CD8-positive, alpha-beta memory T cell (primary cell): ENCODE measurements around the gene LILRA6. TPM values are rescaled to one million over a fixed set of nuclear protein-coding genes. Genes with fewer than 3 reads are reported as not detected.
"Not testable (repeated sequence)": the region's sequence is repeated elsewhere in the genome, so short reads cannot be mapped to it uniquely, and the experiment has no call there.

Experiments used
- CTCF ChIA-PET: fragments of 350-600 bp; sonication (Branson Sonifier 250); formaldehyde crosslinking; loops from one replicate; lab custom pipeline; 2021; ENCODE audit warnings: antibody characterized with exemption; lab: Charles Lee
- POLR2A ChIA-PET: fragments of 350-600 bp; sonication (Branson Sonifier 250); formaldehyde crosslinking; loops from one replicate; lab custom pipeline; 2021; ENCODE audit warnings: antibody characterized with exemption; lab: Charles Lee
- DNase-seq, 5 donors: peaks; one replicate each; pipeline versions ENCODE4 v3.0.0 to v3.0.0-alpha.2; 2020 to 2022; ENCODE audit warnings: mixed read lengths in 1 of 5
- H3K27ac ChIP-seq: one replicate; pipeline ENCODE4 v1.7.0; 2013; ENCODE audit warnings: low read depth, mild to moderate bottlenecking, low read length, moderate library complexity
- H3K27me3 ChIP-seq: 2 replicates; pipeline ENCODE4 v1.7.0; 2013; ENCODE audit warnings: low read length, mild to moderate bottlenecking; ENCODE audit not compliant: insufficient read depth, poor library complexity, severe bottlenecking
- H3K36me3 ChIP-seq: 2 replicates; pipeline ENCODE4 v1.7.0; 2013; ENCODE audit warnings: mild to moderate bottlenecking, low read length, moderate library complexity; ENCODE audit not compliant: insufficient read depth
- H3K4me1 ChIP-seq: 2 replicates; pipeline ENCODE4 v1.7.0; 2013; ENCODE audit warnings: mild to moderate bottlenecking, low read length, moderate library complexity; ENCODE audit not compliant: insufficient read depth
- H3K4me3 ChIP-seq: 2 replicates; pipeline ENCODE4 v1.7.0; 2013; ENCODE audit warnings: mild to moderate bottlenecking, low read length
- H3K9me3 ChIP-seq: 2 replicates; pipeline ENCODE4 v1.7.0; 2013; ENCODE audit warnings: mild to moderate bottlenecking, low read length
- H3K27ac Mint-ChIP-seq, 8 donors: one replicate each; pipeline ENCODE4 v1.8.0; 2020 to 2021; ENCODE audit warnings: mixed read lengths in 8 of 8, mild to moderate bottlenecking in 6 of 8, inconsistent platforms in 3 of 8, moderate library complexity in 3 of 8
- H3K27me3 Mint-ChIP-seq, 2 donors: one replicate each; pipeline ENCODE4 v1.8.0; 2020 to 2021; ENCODE audit warnings: mixed read lengths in 2 of 2, mild to moderate bottlenecking in 1 of 2, moderate library complexity in 1 of 2
- H3K36me3 Mint-ChIP-seq, 3 donors: one replicate each; pipeline ENCODE4 v1.8.0; 2020 to 2021; ENCODE audit warnings: mixed read lengths in 3 of 3, inconsistent platforms in 1 of 3, mild to moderate bottlenecking in 1 of 3
- H3K4me1 Mint-ChIP-seq, 3 donors: one replicate each; pipeline ENCODE4 v1.8.0; 2020 to 2021; ENCODE audit warnings: mixed read lengths in 3 of 3, inconsistent platforms in 1 of 3, mild to moderate bottlenecking in 1 of 3
- H3K4me3 Mint-ChIP-seq, 7 donors: one replicate each; pipeline ENCODE4 v1.8.0; 2020 to 2021; ENCODE audit warnings: mixed read lengths in 7 of 7, mild to moderate bottlenecking in 6 of 7, moderate library complexity in 4 of 7, inconsistent platforms in 2 of 7
- H3K9me3 Mint-ChIP-seq, 5 donors: one replicate each; pipeline ENCODE4 v1.8.0; 2020 to 2022; ENCODE audit warnings: mixed read lengths in 5 of 5, mild to moderate bottlenecking in 3 of 5, moderate library complexity in 2 of 5, inconsistent platforms in 1 of 5
- polyA plus RNA-seq: library from polyadenylated mRNA; unstranded; fragments of 300-500 nt; fragmentation: Illumina TruSeq; gene quantifications from one replicate; pipeline ENCODE4 v1.2.3, GENCODE V29; 2021
- total RNA-seq, 2 experiments: library from RNA; stranded (reverse); gene quantifications; one replicate each; pipeline ENCODE4 v1.2.3, GENCODE V29; 2021

LILRA6 gene
- total and polyA plus RNA-seq, 3 experiments from 2014 or later = 0.37 to 0.45 (median 0.42) TPM

DNA sequence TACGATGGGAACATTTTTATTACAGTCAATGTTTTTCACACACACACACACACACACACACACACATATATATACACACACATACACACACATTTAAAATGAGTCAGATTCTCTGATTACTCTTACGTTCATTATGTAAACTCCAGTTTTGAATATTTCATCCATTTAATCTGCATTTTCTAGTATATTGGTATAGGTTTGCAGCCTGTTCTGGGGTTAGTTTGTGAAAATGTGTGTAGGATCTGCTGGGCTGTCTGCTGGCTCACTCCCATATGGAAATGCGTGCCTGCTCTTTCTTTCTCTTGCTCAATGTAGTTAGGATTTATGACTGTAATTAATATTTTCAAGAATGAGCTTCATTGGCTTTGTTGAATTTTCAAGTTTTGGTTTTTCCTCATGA, 31.2 kb upstream of the LILRA6 start:
- H3K4me3 Mint-ChIP-seq = no peak overlapping the region
- no peaks in the 10 kb centered on the region for H3K9me3 Mint-ChIP-seq
- no peak overlapping the region for H3K4me3 ChIP-seq
- H3K27ac ChIP-seq = no peak overlapping the region
- H3K9me3 ChIP-seq = no peaks in the 10 kb centered on the region
- no peaks in the 10 kb centered on the region for H3K36me3 ChIP-seq
- H3K4me1 Mint-ChIP-seq = no peaks in the 10 kb centered on the region
- no peaks in the 10 kb centered on the region for H3K36me3 Mint-ChIP-seq
- no peak for DNase-seq
- H3K27me3 ChIP-seq = no peaks in the 10 kb centered on the region
- peaks cover 17 to 40% of the 10 kb centered on the region in 2 donors for H3K27me3 Mint-ChIP-seq
- ChIA-PET CTCF (no interaction called here), POLR2A (no interaction called here)
- H3K4me1 ChIP-seq = no peaks in the 10 kb centered on the region
- no peak overlapping the region for H3K27ac Mint-ChIP-seq

DNA sequence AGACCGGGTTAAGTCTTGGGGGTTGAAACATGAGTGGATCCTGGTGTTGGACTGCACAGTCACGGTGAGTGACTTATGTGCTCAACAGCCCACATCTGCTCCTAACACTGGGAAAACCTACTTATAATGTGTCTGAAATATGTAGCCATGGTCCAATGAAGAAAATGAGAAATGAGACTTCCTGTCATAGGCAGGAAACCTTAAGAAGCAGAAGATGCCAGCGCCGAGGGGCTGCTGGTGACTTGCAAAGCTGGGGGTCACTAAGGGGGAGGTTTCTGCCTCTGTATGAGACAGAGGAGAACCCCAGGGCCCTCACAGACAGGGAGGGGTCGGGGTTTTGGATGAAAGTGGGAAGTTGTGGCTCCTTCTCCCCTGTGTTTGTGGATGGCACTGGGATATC, 29.6 kb upstream of the LILRA6 start:
- CTCF ChIA-PET = not testable (repeated sequence)
- peaks cover 22 to 46% of the 10 kb centered on the region in 2 donors for H3K27me3 Mint-ChIP-seq

DNA sequence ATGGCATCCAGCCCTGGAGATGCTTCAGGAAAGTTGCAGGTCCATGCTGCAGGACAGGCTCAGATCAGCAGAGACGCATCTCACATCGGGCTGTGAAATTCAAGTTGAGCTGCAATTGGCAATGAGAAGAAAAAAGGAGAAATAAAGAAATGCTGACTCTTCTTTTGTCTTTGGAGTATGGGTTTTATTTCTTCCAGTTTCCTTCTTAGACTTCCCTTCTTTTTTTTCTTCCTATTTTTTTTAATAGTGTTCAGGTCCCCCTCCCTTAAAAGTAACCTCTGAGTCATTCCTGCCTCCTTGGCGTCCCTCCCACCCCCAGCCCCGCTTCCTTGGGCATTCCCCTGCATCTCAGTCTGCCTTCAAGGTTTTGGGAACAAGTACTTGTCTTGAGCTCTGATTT, 29.0 kb upstream of the LILRA6 start:
- H3K9me3 ChIP-seq, H3K36me3 Mint-ChIP-seq, H3K36me3 ChIP-seq, H3K4me1 ChIP-seq, H3K4me3 ChIP-seq, H3K9me3 Mint-ChIP-seq, DNase-seq, H3K27me3 ChIP-seq, CTCF ChIA-PET, H3K27ac Mint-ChIP-seq, H3K27ac ChIP-seq, POLR2A ChIA-PET, H3K4me3 Mint-ChIP-seq, H3K4me1 Mint-ChIP-seq: not testable (repeated sequence)
- peaks cover 21 to 45% of the 10 kb centered on the region in 2 donors for H3K27me3 Mint-ChIP-seq

More for the DNA sequence above, 29.6 kb upstream of the LILRA6 start:
- DNase-seq, POLR2A ChIA-PET, H3K9me3 Mint-ChIP-seq, H3K4me1 Mint-ChIP-seq, H3K36me3 ChIP-seq, H3K4me3 Mint-ChIP-seq, H3K9me3 ChIP-seq, H3K36me3 Mint-ChIP-seq, H3K27ac Mint-ChIP-seq, H3K27me3 ChIP-seq, H3K27ac ChIP-seq, H3K4me1 ChIP-seq, H3K4me3 ChIP-seq: not testable (repeated sequence)

DNA sequence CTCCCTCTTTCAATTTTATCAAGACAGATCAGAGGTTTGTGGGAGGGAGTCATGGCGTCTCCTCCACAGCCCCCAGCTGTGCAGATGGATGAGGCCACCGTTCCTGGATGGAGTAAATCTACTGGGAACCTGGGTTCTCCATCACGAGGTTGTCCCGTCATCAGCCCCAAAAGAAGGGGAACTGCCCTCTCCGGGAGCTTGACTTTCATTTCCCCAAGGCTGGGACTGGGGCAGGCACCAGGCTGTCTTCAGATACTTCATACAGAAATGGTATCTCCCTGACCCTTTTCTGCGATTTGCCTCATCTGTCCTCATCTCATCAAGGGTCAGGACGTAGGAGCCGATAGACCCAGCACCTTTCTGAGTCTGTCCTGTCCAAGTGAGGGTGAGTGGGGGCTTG, 28.5 kb upstream of the LILRA6 start:
- Mint-ChIP-seq H3K4me1 (no peaks in the 10 kb centered on the region), H3K27ac (no peak overlapping the region), H3K36me3 (no peaks in the 10 kb centered on the region), H3K9me3 (no peaks in the 10 kb centered on the region), H3K4me3 (no peak overlapping the region), H3K27me3 (peaks cover 17 to 41% of the 10 kb centered on the region in 2 donors)
- POLR2A ChIA-PET = no interaction called here
- Histone ChIP-seq H3K4me1 (no peaks in the 10 kb centered on the region), H3K27me3 (no peaks in the 10 kb centered on the region), H3K9me3 (no peaks in the 10 kb centered on the region), H3K27ac (no peak overlapping the region), H3K4me3 (no peak overlapping the region), H3K36me3 (no peaks in the 10 kb centered on the region)
- DNase-seq = no peak
- CTCF ChIA-PET = no interaction called here

DNA sequence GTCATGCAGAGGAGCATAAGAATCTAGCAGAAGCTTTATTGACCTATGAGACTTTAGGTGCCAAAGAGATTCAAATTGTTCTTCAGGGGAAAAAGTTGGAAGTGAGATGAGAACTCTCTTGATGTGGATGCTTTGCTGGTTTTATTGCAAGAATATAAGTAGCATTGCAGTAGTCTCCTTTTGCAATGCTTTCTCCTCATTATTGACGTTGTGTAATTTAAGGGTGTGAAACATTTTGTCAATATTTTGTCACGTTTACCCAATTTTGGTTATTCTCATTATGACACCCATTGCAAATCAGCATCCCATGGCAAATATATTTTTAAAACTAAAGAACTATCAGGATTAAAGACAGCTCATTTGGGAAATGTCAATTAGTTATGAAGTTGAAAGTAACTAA, 26.3 kb upstream of the LILRA6 start:
- H3K4me3 Mint-ChIP-seq = no peak overlapping the region

DNA sequence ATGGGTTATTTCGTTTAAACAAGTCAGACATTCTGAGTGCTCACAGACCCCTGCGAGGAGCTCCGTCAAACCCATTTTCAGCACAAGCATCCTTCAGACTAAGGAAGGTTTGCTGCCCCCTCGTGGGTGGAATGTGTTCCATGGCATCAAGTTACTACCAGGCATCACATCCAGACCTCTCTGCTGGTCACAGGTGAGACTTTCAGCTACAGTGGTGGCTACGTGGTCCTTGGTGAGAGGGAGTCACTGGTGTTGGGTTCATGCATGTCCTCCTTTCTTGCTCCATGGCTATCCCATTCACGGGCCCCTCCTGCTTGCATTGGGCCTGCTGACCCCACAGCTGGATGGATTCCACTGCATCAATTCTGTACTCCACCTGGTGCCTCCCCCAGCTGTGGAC, 23.5 kb upstream of the LILRA6 start:
- ChIA-PET POLR2A (no interaction called here), CTCF (interaction anchor here (0.9 to 2.1 kb wide), 7 partner anchors 9 to 170 kb away, joined by 3 to 9 read pairs (median 3); partner anchors contain the start of gene LILRB5)
- H3K27me3 ChIP-seq = no peaks in the 10 kb centered on the region
- H3K27ac ChIP-seq = no peak overlapping the region
- Mint-ChIP-seq H3K36me3 (no peaks in the 10 kb centered on the region), H3K27ac (no peak overlapping the region), H3K27me3 (peaks cover 10 to 35% of the 10 kb centered on the region in 2 donors), H3K4me3 (no peak overlapping the region), H3K9me3 (no peaks in the 10 kb centered on the region), H3K4me1 (peaks cover 0 to 2% (median 0%) of the 10 kb centered on the region in 3 donors)
- DNase-seq = peak; percentile 25 to 73 (median 42)
- no peaks in the 10 kb centered on the region for H3K9me3 ChIP-seq
- no peaks in the 10 kb centered on the region for H3K4me1 ChIP-seq
- no peaks in the 10 kb centered on the region for H3K36me3 ChIP-seq
- H3K4me3 ChIP-seq = no peak overlapping the region

More for the DNA sequence above, 26.3 kb upstream of the LILRA6 start:
- Histone ChIP-seq H3K27ac (no peak overlapping the region), H3K36me3 (no peaks in the 10 kb centered on the region), H3K9me3 (no peaks in the 10 kb centered on the region), H3K4me3 (no peak overlapping the region), H3K27me3 (no peaks in the 10 kb centered on the region), H3K4me1 (no peaks in the 10 kb centered on the region)
- CTCF ChIA-PET = no interaction called here
- H3K9me3 Mint-ChIP-seq = no peaks in the 10 kb centered on the region
- no peak for DNase-seq
- peaks cover 18 to 43% of the 10 kb centered on the region in 2 donors for H3K27me3 Mint-ChIP-seq
- POLR2A ChIA-PET = no interaction called here
- no peaks in the 10 kb centered on the region for H3K36me3 Mint-ChIP-seq
- peaks cover 0 to 2% (median 0%) of the 10 kb centered on the region in 3 donors for H3K4me1 Mint-ChIP-seq
- no peak overlapping the region for H3K27ac Mint-ChIP-seq

DNA sequence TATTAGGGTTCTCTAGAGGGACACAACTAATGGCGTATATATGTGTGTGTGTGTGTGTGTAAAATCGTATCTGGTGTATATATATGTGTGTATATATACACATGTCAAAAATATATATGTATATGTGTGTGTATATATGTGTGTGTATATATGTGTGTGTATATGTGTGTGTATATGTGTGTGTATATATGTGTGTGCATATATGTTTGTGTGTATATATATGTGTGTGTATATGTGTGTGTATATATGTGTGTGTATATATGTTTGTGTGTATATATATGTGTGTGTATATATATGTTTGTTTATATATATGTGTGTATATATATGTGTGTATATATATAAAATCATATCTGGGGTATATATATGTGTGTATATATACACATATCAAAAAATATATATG, 19.9 kb upstream of the LILRA6 start:
- H3K4me1 Mint-ChIP-seq = peaks cover 0 to 2% (median 0%) of the 10 kb centered on the region in 3 donors
- peaks cover 5 to 21% of the 10 kb centered on the region in 2 donors for H3K27me3 Mint-ChIP-seq
- H3K36me3 Mint-ChIP-seq = no peaks in the 10 kb centered on the region
- no peak overlapping the region for H3K4me3 Mint-ChIP-seq
- no peaks in the 10 kb centered on the region for H3K9me3 ChIP-seq
- no peaks in the 10 kb centered on the region for H3K36me3 ChIP-seq
- H3K9me3 Mint-ChIP-seq = no peaks in the 10 kb centered on the region
- DNase-seq = no peak
- H3K4me1 ChIP-seq = no peaks in the 10 kb centered on the region
- no peaks in the 10 kb centered on the region for H3K27me3 ChIP-seq
- ChIA-PET CTCF (no interaction called here), POLR2A (no interaction called here)
- H3K27ac ChIP-seq = no peak overlapping the region
- H3K27ac Mint-ChIP-seq = no peak overlapping the region
- no peak overlapping the region for H3K4me3 ChIP-seq

DNA sequence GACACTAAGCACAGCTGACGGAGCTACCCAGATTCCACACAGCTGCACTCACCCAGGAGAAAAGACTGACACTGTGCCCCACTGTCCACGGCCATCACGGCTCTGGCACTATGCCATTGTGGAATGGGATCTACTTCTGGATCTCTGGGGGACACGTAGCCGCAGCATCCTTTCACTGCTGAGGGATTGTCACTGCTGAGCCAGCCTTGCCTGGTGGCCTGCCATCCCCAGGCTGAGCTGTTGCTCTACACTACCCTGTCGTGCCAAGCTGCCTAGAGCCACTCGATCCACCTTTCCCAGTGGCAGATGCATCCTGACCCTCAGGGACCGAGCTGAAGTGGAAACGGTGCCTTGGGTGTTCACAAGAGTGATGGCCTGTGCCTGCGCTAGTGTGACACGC, 19.5 kb upstream of the LILRA6 start:
- H3K4me3 ChIP-seq = no peak overlapping the region
- Mint-ChIP-seq H3K9me3 (no peaks in the 10 kb centered on the region), H3K4me1 (peaks cover 0 to 2% (median 0%) of the 10 kb centered on the region in 3 donors), H3K36me3 (no peaks in the 10 kb centered on the region), H3K27me3 (peaks cover 4 to 22% of the 10 kb centered on the region in 2 donors), H3K4me3 (no peak overlapping the region), H3K27ac (no peak overlapping the region)
- DNase-seq = no peak
- no peak overlapping the region for H3K27ac ChIP-seq
- no peaks in the 10 kb centered on the region for H3K36me3 ChIP-seq
- no peaks in the 10 kb centered on the region for H3K9me3 ChIP-seq
- no peaks in the 10 kb centered on the region for H3K4me1 ChIP-seq
- H3K27me3 ChIP-seq = no peaks in the 10 kb centered on the region
- ChIA-PET POLR2A (no interaction called here), CTCF (no interaction called here)

DNA sequence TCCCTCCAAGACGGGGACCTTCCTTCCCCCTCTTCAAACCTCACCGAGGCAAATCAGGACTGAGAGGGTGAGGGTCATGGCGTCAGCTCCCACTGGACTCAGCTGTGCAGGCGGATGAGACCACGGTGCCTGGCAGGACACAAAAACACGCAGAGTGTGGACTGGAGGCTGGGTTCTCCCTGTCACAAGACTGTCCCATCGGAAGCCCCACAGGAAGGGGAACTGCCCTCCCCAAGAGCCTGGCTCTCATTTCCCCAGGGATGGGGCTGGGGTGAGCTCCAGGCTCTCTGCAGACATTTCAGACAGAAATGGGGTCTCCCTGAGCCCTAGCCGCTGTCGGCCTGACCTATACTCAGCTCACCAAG, 14.5 kb upstream of the LILRA6 start, which contains the start of gene LILRB5:
LILRB5 (minus strand) TSS at position 158 of the 365 bp plus-strand sequence; CDS start at position 78, 80 bp downstream.
- DNase-seq = no peak
- Mint-ChIP-seq H3K27ac (peak within 1 kb of the TSS in 1 of 8 donors; percentile 91), H3K4me3 (no peak within 1 kb of the TSS), H3K4me1 (no peaks in the 10 kb centered on the region), H3K9me3 (no peaks in the 10 kb centered on the region), H3K27me3 (peaks cover 8 to 18% of the 10 kb centered on the region in 2 donors), H3K36me3 (no peaks in the 10 kb centered on the region)
- ChIA-PET CTCF (interaction anchor here (2.0 kb wide), 1 partner anchor 9 kb away, joined by 9 read pairs; no protein-coding TSS in a partner anchor), POLR2A (no interaction called here)
- H3K4me1 ChIP-seq = no peaks in the 10 kb centered on the region
- no peaks in the 10 kb centered on the region for H3K9me3 ChIP-seq
- H3K36me3 ChIP-seq = no peaks in the 10 kb centered on the region
- H3K4me3 ChIP-seq = no peak within 1 kb of the TSS
- H3K27ac ChIP-seq = no peak within 1 kb of the TSS
- H3K27me3 ChIP-seq = no peaks in the 10 kb centered on the region
